Measurements from ENCODE around the gene SLC38A6.

Gene SLC38A6

GRCh38 chr14:60946773-60947172, 34.3 kb upstream of the SLC38A6 start:
- no peak for TF ChIP-seq CTCF (IDR thresholded peaks at IDR 0.05; ENCODE audit: control insufficient read depth, insufficient read depth, low read depth, low read length, missing control alignments)
- no peak for DNase-seq (ENCODE audit: low read depth)
- H3K4me3 ChIP-seq (ENCODE audit: control insufficient read depth, low read depth, low read length), result no peak overlapping the region

- no peak for TF ChIP-seq CTCF (IDR thresholded peaks at IDR 0.05; ENCODE audit: control insufficient read depth, insufficient read depth, low read depth, low read length, missing control alignments)
- no peak for DNase-seq (ENCODE audit: low read depth)
- no peak overlapping the region for H3K4me3 ChIP-seq (ENCODE audit: control insufficient read depth, low read depth, low read length)
These were observed 29.1 kb upstream of the SLC38A6 start for GRCh38 chr14:60951776-60952435.

- no peak for TF ChIP-seq CTCF (IDR thresholded peaks at IDR 0.05; ENCODE audit: control insufficient read depth, insufficient read depth, low read depth, low read length, missing control alignments)
- no peak overlapping the region for H3K4me3 ChIP-seq (ENCODE audit: control insufficient read depth, low read depth, low read length)
- no peak for DNase-seq (ENCODE audit: low read depth)
These were observed 24.8 kb upstream of the SLC38A6 start for GRCh38 chr14:60956202-60956601.

- no peak overlapping the region for H3K4me3 ChIP-seq (ENCODE audit: control insufficient read depth, low read depth, low read length)
- DNase-seq (ENCODE audit: low read depth), result no peak
- no peak for TF ChIP-seq CTCF (IDR thresholded peaks at IDR 0.05; ENCODE audit: control insufficient read depth, insufficient read depth, low read depth, low read length, missing control alignments)
These were observed 24.4 kb upstream of the SLC38A6 start for GRCh38 chr14:60956632-60957031.

GRCh38 chr14:60958146-60958545, 22.9 kb upstream of the SLC38A6 start:
- TF ChIP-seq CTCF (IDR thresholded peaks at IDR 0.05; ENCODE audit: control insufficient read depth, insufficient read depth, low read depth, low read length, missing control alignments), result no peak
- no peak for DNase-seq (ENCODE audit: low read depth)
- H3K4me3 ChIP-seq (ENCODE audit: control insufficient read depth, low read depth, low read length), result no peak overlapping the region

- no peak for TF ChIP-seq CTCF (IDR thresholded peaks at IDR 0.05; ENCODE audit: control insufficient read depth, insufficient read depth, low read depth, low read length, missing control alignments)
- H3K4me3 ChIP-seq (ENCODE audit: control insufficient read depth, low read depth, low read length), result no peak overlapping the region
- DNase-seq (ENCODE audit: low read depth), result no peak
These were observed 17.3 kb upstream of the SLC38A6 start for GRCh38 chr14:60963761-60964160.
